H1 (cell line): ENCODE results near the gene DOLK. TPM values are rescaled to one million over a fixed set of nuclear protein-coding genes. Genes with fewer than 3 reads are reported as not detected.

Source experiments
- CTCF ChIA-PET: fragments of 300-600 bp; sonication (Branson Sonifier 250); formaldehyde crosslinking; loops from one replicate; lab custom pipeline; 2021; ENCODE audit not compliant: partially characterized antibody; lab: Charles Lee
- POLR2A ChIA-PET: fragments of 300-600 bp; sonication (Branson Sonifier 250); formaldehyde crosslinking; loops from one replicate; lab custom pipeline; 2021; ENCODE audit warnings: inconsistent platforms; ENCODE audit not compliant: partially characterized antibody; lab: Charles Lee
- DNase-seq, 2 experiments: peaks; one replicate each; pipeline versions ENCODE4 v3.0.0 to v3.0.0-alpha.2; 2010 to 2022; ENCODE audit warnings: low spot score in 2 of 2, low read depth in 1 of 2, mixed read lengths in 1 of 2
- FAIRE-seq: peaks from 2 replicates; lab custom pipeline; 2011; peaks lifted over from hg19 to GRCh38; lab: Jason Lieb, UNC
- H2AFZ ChIP-seq: 2 replicates; pipeline ENCODE4 v1.8.1; 2012; ENCODE audit warnings: low read length, inconsistent platforms
- H2AK5ac ChIP-seq: 2 replicates; pipeline ENCODE4 v1.6.1; 2013; ENCODE audit warnings: low read depth, low read length
- H2BK120ac ChIP-seq: replicated peaks from 2 replicates; pipeline ENCODE3; 2013; ENCODE audit warnings: low read depth, low read length, inconsistent platforms
- H2BK12ac ChIP-seq: 2 replicates; pipeline ENCODE4 v1.6.1; 2013; ENCODE audit warnings: low read depth, low read length
- H2BK15ac ChIP-seq: 2 replicates; pipeline ENCODE4 v1.6.1; 2013; ENCODE audit warnings: low read length
- H2BK20ac ChIP-seq: 2 replicates; pipeline ENCODE4 v1.6.1; 2013; ENCODE audit warnings: low read length
- H2BK5ac ChIP-seq: 2 replicates; pipeline ENCODE4 v1.6.1; 2013; ENCODE audit warnings: low read depth, low read length
- H3K14ac ChIP-seq: 2 replicates; pipeline ENCODE4 v1.6.1; 2013; ENCODE audit warnings: inconsistent platforms; ENCODE audit not compliant: insufficient read length
- H3K18ac ChIP-seq: 2 replicates; pipeline ENCODE4 v1.6.1; 2013; ENCODE audit warnings: low read length; ENCODE audit errors: extremely low read depth
- H3K23ac ChIP-seq: 2 replicates; pipeline ENCODE4 v1.6.1; 2013; ENCODE audit warnings: inconsistent platforms; ENCODE audit not compliant: insufficient read length
- H3K23me2 ChIP-seq: 2 replicates; pipeline ENCODE4 v1.6.1; 2013; ENCODE audit warnings: low read depth, low read length
- H3K27ac ChIP-seq: 2 replicates; pipeline ENCODE4 v1.6.1; 2011; ENCODE audit warnings: low read depth, low read length, inconsistent platforms
- H3K27me3 ChIP-seq, 4 experiments: replicated peaks in 1 of 4; 1 replicate in 1 of 4; 2 replicates in 3 of 4; pipeline versions ENCODE4 v1.6.1 to v1.8.1; 2011 to 2013; ENCODE audit warnings: low read length in 3 of 4, mild to moderate bottlenecking in 3 of 4, inconsistent platforms in 2 of 4, mixed read lengths in 2 of 4, moderate library complexity in 1 of 4; ENCODE audit not compliant: control insufficient read depth in 3 of 4, insufficient read depth in 3 of 4; ENCODE audit errors: extremely low read depth in 1 of 4
- H3K36me3 ChIP-seq, 4 experiments: 2 replicates each; pipeline versions ENCODE4 v1.6.1 to v1.8.1; 2011 to 2013; ENCODE audit warnings: mild to moderate bottlenecking in 4 of 4, low read length in 3 of 4, moderate library complexity in 2 of 4, control low read depth in 1 of 4, inconsistent platforms in 1 of 4; ENCODE audit not compliant: insufficient read depth in 4 of 4, control insufficient read depth in 2 of 4
- H3K4ac ChIP-seq: replicated peaks from 2 replicates; pipeline ENCODE3; 2013; ENCODE audit warnings: low read length, low read depth, mixed read lengths, inconsistent platforms; ENCODE audit not compliant: insufficient read length
- H3K4me1 ChIP-seq, 4 experiments: replicated peaks in 1 of 4; 1 replicate in 1 of 4; 2 replicates in 3 of 4; pipeline versions ENCODE4 v1.6.1 to v1.8.1; 2011 to 2013; ENCODE audit warnings: low read length in 3 of 4, inconsistent platforms in 2 of 4, mixed read lengths in 1 of 4; ENCODE audit not compliant: insufficient read depth in 4 of 4, control insufficient read depth in 3 of 4
- H3K4me2 ChIP-seq, 2 experiments: 2 replicates each; pipeline versions ENCODE4 v1.6.1 to v1.8.1; 2011 to 2013; ENCODE audit warnings: low read depth in 2 of 2, low read length in 2 of 2, control low read depth in 1 of 2, inconsistent platforms in 1 of 2, mild to moderate bottlenecking in 1 of 2; ENCODE audit not compliant: insufficient read depth in 1 of 2
- H3K4me3 ChIP-seq, 4 experiments: fragments of 200-600, 300-600 bp in 1 of 4; sonication (generic), shearing (Covaris generic), sonication (Bioruptor Twin) in 1 of 4; 2 replicates each; pipeline versions ENCODE4 v1.5.1 to v1.8.1; 2011 to 2016; ENCODE audit warnings: low read length in 4 of 4, low read depth in 3 of 4, control low read depth in 2 of 4, inconsistent platforms in 2 of 4, mild to moderate bottlenecking in 2 of 4, mixed read lengths in 1 of 4, moderate library complexity in 1 of 4; ENCODE audit not compliant: insufficient read depth in 2 of 4; ENCODE audit errors: extremely low read depth in 1 of 4
- H3K56ac ChIP-seq: replicated peaks from 2 replicates; pipeline ENCODE3; 2013; ENCODE audit warnings: low read depth, mild to moderate bottlenecking, mixed read lengths, low read length, inconsistent platforms; ENCODE audit not compliant: insufficient read length
- H3K79me1 ChIP-seq: 2 replicates; pipeline ENCODE4 v1.6.1; 2013; ENCODE audit warnings: low read depth, low read length, control low read depth
- H3K79me2 ChIP-seq, 2 experiments: 2 replicates each; pipeline versions ENCODE4 v1.6.1 to v1.8.1; 2012 to 2013; ENCODE audit warnings: low read length in 2 of 2, mild to moderate bottlenecking in 2 of 2, inconsistent platforms in 1 of 2; ENCODE audit not compliant: insufficient read depth in 2 of 2, control insufficient read depth in 1 of 2
- H3K9ac ChIP-seq, 4 experiments: replicated peaks in 1 of 4; 1 replicate in 1 of 4; 2 replicates in 3 of 4; pipeline versions ENCODE4 v1.6.1 to v1.8.1; 2011 to 2013; ENCODE audit warnings: low read depth in 3 of 4, low read length in 3 of 4, control low read depth in 2 of 4, mild to moderate bottlenecking in 2 of 4, moderate library complexity in 2 of 4, inconsistent platforms in 1 of 4; ENCODE audit errors: extremely low read depth in 1 of 4
- H3K9me3 ChIP-seq, 2 experiments: 2 replicates each; pipeline versions ENCODE4 v1.6.1 to v1.8.1; 2012 to 2013; ENCODE audit warnings: mild to moderate bottlenecking in 2 of 2, moderate library complexity in 2 of 2, control low read depth in 1 of 2, inconsistent platforms in 1 of 2, low read depth in 1 of 2, low read length in 1 of 2, mixed read lengths in 1 of 2; ENCODE audit not compliant: insufficient read depth in 2 of 2
- H4K20me1 ChIP-seq, 2 experiments: replicated peaks in 1 of 2; 2 replicates each; pipeline versions ENCODE3 to v1.8.1; 2011 to 2013; ENCODE audit warnings: inconsistent platforms in 2 of 2, low read length in 2 of 2, mild to moderate bottlenecking in 1 of 2; ENCODE audit not compliant: insufficient read depth in 2 of 2, control insufficient read depth in 1 of 2
- H4K5ac ChIP-seq: 2 replicates; pipeline ENCODE4 v1.6.1; 2013; ENCODE audit warnings: low read length, low read depth, mixed read lengths, inconsistent platforms; ENCODE audit not compliant: insufficient read length
- H4K8ac ChIP-seq: 2 replicates; pipeline ENCODE4 v1.8.0; 2013; ENCODE audit warnings: mild to moderate bottlenecking, moderate library complexity, low read length, inconsistent platforms; ENCODE audit not compliant: insufficient read depth; ENCODE audit errors: extremely low read depth
- H4K91ac ChIP-seq: replicated peaks from 2 replicates; pipeline ENCODE3; 2013; ENCODE audit warnings: low read length, mixed read lengths, inconsistent platforms; ENCODE audit not compliant: insufficient read length
- CBX5 ChIP-seq: fragments of 300-800, 300-1000 bp; sonication (generic); IDR thresholded peaks from 2 replicates; pipeline ENCODE4 v1.7.1; 2016; ENCODE audit warnings: antibody characterized with exemption, low read length, low read depth
- E2F6 ChIP-seq: IDR thresholded peaks from 2 replicates; pipeline ENCODE4 v1.6.1; 2012; ENCODE audit warnings: inconsistent platforms
- SAP30 ChIP-seq: fragments of 300-600 bp; sonication (generic); IDR thresholded peaks from 2 replicates; pipeline ENCODE4 v1.7.1; 2012; ENCODE audit warnings: low read length, moderate library complexity, mild to moderate bottlenecking, inconsistent platforms; ENCODE audit not compliant: insufficient read depth, insufficient replicate concordance
- SIX5 ChIP-seq: IDR thresholded peaks from 2 replicates; pipeline ENCODE4 v1.6.1; 2011; ENCODE audit warnings: mild to moderate bottlenecking, low read depth, low read length
- WGBS, 2 experiments: shearing (Covaris generic) in 1 of 2; methylation state at CpG; one replicate each; pipeline versions ENCODE4 v1.1.6 to v1.1.7; 2013 to 2015; ENCODE audit warnings: low lambda C conversion rate in 2 of 2, mixed read lengths in 2 of 2, inconsistent platforms in 1 of 2, low coverage in 1 of 2, missing lambda C conversion rate in 1 of 2; ENCODE audit not compliant: insufficient replicate concordance in 2 of 2, insufficient coverage in 1 of 2, insufficient read length in 1 of 2; ENCODE audit errors: extremely low coverage in 1 of 2, missing lambda C conversion rate in 1 of 2; 5-methylcytosine and 5-hydroxymethylcytosine counted together
- polyA plus RNA-seq, 7 experiments: library from polyadenylated mRNA; depleted of rRNA in 3 of 7; stranded (reverse) in 5 of 7; unstranded in 2 of 7; fragments of >200 nt in 5 of 7; fragments of 200-250 nt in 2 of 7; gene quantifications; 1 replicate in 5 of 7; 2 replicates in 1 of 7; 4 replicates in 1 of 7; pipeline versions ENCODE4 v1.2.1 to v1.2.3, GENCODE V29; 2011 to 2013; ENCODE audit warnings: missing spikeins in 2 of 7, mixed read lengths in 2 of 7
- total RNA-seq: library from RNA; stranded (reverse); fragmentation: NEBNext Ultra II Directional; extraction: Animal tissue kit (Norgen Biotek cat#: 25700); gene quantifications from 2 replicates; pipeline ENCODE4 v1.2.1, GENCODE V29; 2021

The DOLK gene
- total and polyA plus RNA-seq, 2 of the 8 experiments (the other 6 are each of a cell fraction or from before 2014, with no cell fraction given), result 17.2 to 44.3 TPM

- Histone ChIP-seq H2BK15ac (no peak overlapping the region), H3K36me3 (peaks cover 0 to 11% (median 2%) of the 10 kb centered on the region in 4 experiments; a peak in 4 of 8 replicates), H3K79me2 (peaks cover 3 to 61% of the 10 kb centered on the region in 2 experiments; a peak in 3 of 4 replicates), H3K4me2 (no peak overlapping the region), H3K18ac (no peak overlapping the region), H3K27ac (no peak overlapping the region), H4K91ac (no peak overlapping the region), H3K9ac (no peak overlapping the region), H3K9me3 (no peaks in the 10 kb centered on the region), H2AFZ (no peak overlapping the region), H3K56ac (no peak overlapping the region), H3K4ac (no peak overlapping the region), H3K14ac (no peak overlapping the region), H3K23me2 (no peaks in the 10 kb centered on the region), H3K79me1 (peaks cover 13% of the 10 kb centered on the region), H3K4me1 (peaks cover 0 to 4% (median 0%) of the 10 kb centered on the region in 4 experiments; a peak in 1 of 7 replicates), H2BK12ac (no peak overlapping the region), H4K20me1 (peaks cover 7 to 12% of the 10 kb centered on the region in 2 experiments), H3K4me3 (no peak overlapping the region), H2BK120ac (no peak overlapping the region), H3K23ac (no peak overlapping the region), H2AK5ac (no peak overlapping the region), H2BK5ac (no peak overlapping the region), H2BK20ac (no peak overlapping the region), H4K5ac (no peak overlapping the region), H4K8ac (no peak overlapping the region), H3K27me3 (no peaks in the 10 kb centered on the region)
- no peak for FAIRE-seq
- ChIA-PET POLR2A (interaction anchor here (0.7 to 1.6 kb wide), 5 partner anchors 10 to 57 kb away, joined by 3 to 4 read pairs (median 4); no protein-coding TSS in a partner anchor), CTCF (no interaction called here)
- WGBS, 2 experiments, result 89% methylated on average over 5 of the region's 5 CpGs; no CpG with 5 or more reads in 1 of the 2 experiments
- no peak for DNase-seq
- TF ChIP-seq SIX5 (no peak), CBX5 (no peak), E2F6 (no peak), SAP30 (no peak)
Measured at GRCh38 chr9:128901822-128902221, 45.6 kb downstream of the DOLK start.
